Measurements from ENCODE around the gene GNG2. TPM values are rescaled to one million over a fixed set of nuclear protein-coding genes. Genes with fewer than 3 reads are reported as not detected.

Gene GNG2
- total RNA-seq, 1 experiment from 2014 or later = 8.6 TPM

- H3K4me1 Mint-ChIP-seq (ENCODE audit: low read depth, unreplicated experiment) = no peaks in the 10 kb centered on the region
- no peaks in the 10 kb centered on the region for H3K36me3 Mint-ChIP-seq (ENCODE audit: insufficient read depth, unreplicated experiment)
- no peak overlapping the region for H3K27ac Mint-ChIP-seq (ENCODE audit: unreplicated experiment)
- Histone ChIP-seq H3K4me1 (no peaks in the 10 kb centered on the region), H3K9me3 (no peaks in the 10 kb centered on the region), H3K4me3 (ENCODE audit: low read depth, low read length) (no peak overlapping the region), H3K27me3 (replicated peaks; ENCODE audit: control insufficient read depth, insufficient read depth, low read length) (no peaks in the 10 kb centered on the region), H3K36me3 (ENCODE audit: control insufficient read depth, insufficient read depth, low read length) (no peaks in the 10 kb centered on the region)
- DNase-seq = no peak
- TF ChIP-seq CTCF (IDR thresholded peaks at IDR 0.05; ENCODE audit: insufficient read depth in 1 of 2, low read depth in 1 of 2, low read length in 1 of 2, severe bottlenecking in 1 of 2, unreplicated experiment in 1 of 2) = no peak
- CTCF ChIA-PET = no interaction called here
- intact Hi-C loops (cut with micrococcal nuclease; ENCODE audit: unreplicated experiment) = no loop called here
- H3K27me3 Mint-ChIP-seq (ENCODE audit: insufficient read depth, unreplicated experiment) = no peaks in the 10 kb centered on the region
- no TSS peak for BruUV-seq (replicated peaks)
- H3K9me3 Mint-ChIP-seq (ENCODE audit: unreplicated experiment) = no peaks in the 10 kb centered on the region
- no peak overlapping the region for H3K4me3 Mint-ChIP-seq (ENCODE audit: unreplicated experiment)
- POLR2A ChIA-PET = no interaction called here
Measured at GRCh38 chr14:51929166-51929565, 68.8 kb downstream of the GNG2 start.

- Histone ChIP-seq H3K4me1 (no peaks in the 10 kb centered on the region), H3K36me3 (ENCODE audit: control insufficient read depth, insufficient read depth, low read length) (no peaks in the 10 kb centered on the region), H3K27me3 (replicated peaks; ENCODE audit: control insufficient read depth, insufficient read depth, low read length) (no peaks in the 10 kb centered on the region), H3K9me3 (no peaks in the 10 kb centered on the region), H3K4me3 (ENCODE audit: low read depth, low read length) (no peak overlapping the region)
- ChIA-PET CTCF (no interaction called here), POLR2A (no interaction called here)
- BruUV-seq (replicated peaks) = no TSS peak
- no peak for DNase-seq
- intact Hi-C loops (cut with micrococcal nuclease; ENCODE audit: unreplicated experiment) = no loop called here
- H3K9me3 Mint-ChIP-seq (ENCODE audit: unreplicated experiment) = no peaks in the 10 kb centered on the region
- H3K4me3 Mint-ChIP-seq (ENCODE audit: unreplicated experiment) = no peak overlapping the region
- no peaks in the 10 kb centered on the region for H3K27me3 Mint-ChIP-seq (ENCODE audit: insufficient read depth, unreplicated experiment)
- no peaks in the 10 kb centered on the region for H3K4me1 Mint-ChIP-seq (ENCODE audit: low read depth, unreplicated experiment)
- no peak for TF ChIP-seq CTCF (IDR thresholded peaks at IDR 0.05; ENCODE audit: insufficient read depth in 1 of 2, low read depth in 1 of 2, low read length in 1 of 2, severe bottlenecking in 1 of 2, unreplicated experiment in 1 of 2)
- no peak overlapping the region for H3K27ac Mint-ChIP-seq (ENCODE audit: unreplicated experiment)
- no peaks in the 10 kb centered on the region for H3K36me3 Mint-ChIP-seq (ENCODE audit: insufficient read depth, unreplicated experiment)
Measured at GRCh38 chr14:51929910-51930682, 69.7 kb downstream of the GNG2 start.

- Mint-ChIP-seq H3K27ac (ENCODE audit: unreplicated experiment) (no peak overlapping the region), H3K4me1 (ENCODE audit: low read depth, unreplicated experiment) (no peaks in the 10 kb centered on the region), H3K9me3 (ENCODE audit: unreplicated experiment) (no peaks in the 10 kb centered on the region), H3K36me3 (ENCODE audit: insufficient read depth, unreplicated experiment) (no peaks in the 10 kb centered on the region), H3K4me3 (ENCODE audit: unreplicated experiment) (no peak overlapping the region), H3K27me3 (ENCODE audit: insufficient read depth, unreplicated experiment) (no peaks in the 10 kb centered on the region)
- TF ChIP-seq CTCF (IDR thresholded peaks at IDR 0.05; ENCODE audit: insufficient read depth in 1 of 2, low read depth in 1 of 2, low read length in 1 of 2, severe bottlenecking in 1 of 2, unreplicated experiment in 1 of 2) = no peak
- ChIA-PET CTCF (no interaction called here), POLR2A (no interaction called here)
- no TSS peak for BruUV-seq (replicated peaks)
- no peak for DNase-seq
- Histone ChIP-seq H3K4me3 (ENCODE audit: low read depth, low read length) (no peak overlapping the region), H3K9me3 (no peaks in the 10 kb centered on the region), H3K36me3 (ENCODE audit: control insufficient read depth, insufficient read depth, low read length) (no peaks in the 10 kb centered on the region), H3K4me1 (no peaks in the 10 kb centered on the region), H3K27me3 (replicated peaks; ENCODE audit: control insufficient read depth, insufficient read depth, low read length) (no peaks in the 10 kb centered on the region)
- intact Hi-C loops (cut with micrococcal nuclease; ENCODE audit: unreplicated experiment) = no loop called here
Measured at GRCh38 chr14:51931308-51931707, 70.9 kb downstream of the GNG2 start.

All from Caco-2 (cell line).